Tibial nerve (tissue), 4 donors: ENCODE measurements around the gene LSAMP. TPM values are rescaled to one million over a fixed set of nuclear protein-coding genes. Genes with fewer than 3 reads are reported as not detected.

Source experiments
- DNase-seq, 2 donors: peaks; one replicate each; pipeline ENCODE4 v3.0.0-alpha.2; 2019; ENCODE audit warnings: low spot score in 2 of 2
- H3K27ac ChIP-seq, 4 donors: fragments of 200-600 bp; sonication (generic) in 3 of 4; one replicate each; pipeline ENCODE4 v1.5.1; 2017 to 2019; ENCODE audit warnings: mild to moderate bottlenecking in 1 of 4
- H3K27me3 ChIP-seq, 2 donors: fragments of 200-600 bp; sonication (generic) in 1 of 2; one replicate each; pipeline versions ENCODE4 v1.5.1 to v1.6.0; 2017 to 2019
- H3K36me3 ChIP-seq, 3 donors: fragments of 200-600 bp; sonication (generic); one replicate each; pipeline ENCODE4 v1.5.1; 2018 to 2019
- H3K4me1 ChIP-seq, 4 donors: fragments of 200-600 bp; sonication (generic) in 3 of 4; one replicate each; pipeline ENCODE4 v1.5.1; 2017 to 2019
- H3K4me3 ChIP-seq, 4 donors: fragments of 200-600 bp; sonication (generic) in 3 of 4; one replicate each; pipeline ENCODE4 v1.5.1; 2017 to 2019; ENCODE audit warnings: mild to moderate bottlenecking in 1 of 4, moderate library complexity in 1 of 4
- H3K9me3 ChIP-seq, 4 donors: fragments of 200-600 bp; sonication (generic) in 3 of 4; one replicate each; pipeline ENCODE4 v1.5.1; 2017 to 2019
- EP300 ChIP-seq, 2 donors: sonication (generic); formaldehyde crosslinking; IDR thresholded peaks; one replicate each; pipeline ENCODE4 v1.6.1; 2017; ENCODE audit warnings: antibody characterized with exemption in 2 of 2, mild to moderate bottlenecking in 1 of 2
- POLR2A ChIP-seq, 2 donors: fragments of 450-650 bp; IDR thresholded peaks; one replicate each; pipeline ENCODE4 v1.6.1; 2017; ENCODE audit warnings: antibody characterized with exemption in 2 of 2, mild to moderate bottlenecking in 2 of 2, moderate library complexity in 2 of 2
- WGBS, 2 donors: methylation state at CpG; one replicate each; pipeline ENCODE4 v1.1.5; 2018; 5-methylcytosine and 5-hydroxymethylcytosine counted together
- total RNA-seq, 4 donors: library from RNA; depleted of rRNA; stranded (reverse); fragments of >200 nt; gene quantifications; one replicate each; pipeline ENCODE4 v1.1.0, GENCODE V29; 2016
- TF ChIP-seq, protein P1 (sequence below), 5 experiments: fragments of 200-600 bp in 3 of 5; fragments of 450-650 bp in 2 of 5; sonication (generic) in 3 of 5; IDR thresholded peaks; one replicate each; pipeline ENCODE4 v1.5.1; 2016 to 2019; ENCODE audit warnings: antibody characterized with exemption in 5 of 5, mild to moderate bottlenecking in 3 of 5, moderate library complexity in 2 of 5

LSAMP gene
- total RNA-seq, 4 donors from 2014 or later: 3.6 to 6.1 (median 4.2) TPM

DNA sequence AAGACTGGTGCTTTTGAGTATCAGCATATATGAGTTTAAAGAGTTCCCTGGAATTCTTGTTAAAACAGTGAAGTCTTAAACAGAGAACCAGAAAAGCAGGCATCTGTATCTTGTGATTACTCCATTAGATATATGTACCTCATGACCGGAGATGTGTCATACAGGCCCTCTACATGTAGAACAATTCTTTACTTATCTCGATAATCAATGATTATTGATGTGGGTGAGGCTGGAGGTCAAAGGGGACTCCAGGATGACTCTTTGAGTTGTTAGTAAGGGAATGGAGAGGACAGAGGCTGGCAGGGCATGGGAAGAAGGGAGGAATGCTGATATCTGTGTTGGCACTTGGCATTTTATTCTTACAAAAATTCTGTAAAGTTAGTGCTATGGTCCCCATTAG, 666.3 kb downstream of the LSAMP start:
- no peak for TF ChIP-seq EP300 (IDR thresholded peaks at IDR 0.05)
- 75 to 76% methylated on average over 2 of the region's 2 CpGs for WGBS, 2 donors
- Histone ChIP-seq H3K36me3 (no peaks in the 10 kb centered on the region), H3K9me3 (no peaks in the 10 kb centered on the region), H3K4me3 (no peak overlapping the region), H3K27me3 (no peaks in the 10 kb centered on the region), H3K4me1 (peaks cover 0 to 8% (median 2%) of the 10 kb centered on the region in 4 donors), H3K27ac (no peak overlapping the region)
- DNase-seq: no peak

DNA sequence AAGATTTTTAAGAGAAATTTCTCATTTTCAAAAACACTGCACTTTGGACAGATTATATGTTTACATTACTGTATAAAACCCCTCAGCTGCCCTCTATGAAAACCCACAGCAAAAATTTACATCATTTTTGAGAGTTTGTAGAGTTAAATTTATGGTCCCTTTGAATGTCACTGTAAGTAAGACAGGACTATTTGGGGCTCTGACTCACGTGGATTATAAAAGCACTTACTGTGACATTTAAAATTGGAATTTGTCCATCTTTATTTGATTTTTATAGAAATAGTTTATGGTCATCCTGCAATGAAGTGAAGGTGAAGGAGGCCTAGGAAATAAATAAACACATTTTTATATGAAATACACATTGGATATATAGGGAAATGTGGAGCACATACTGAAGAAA, 672.3 kb downstream of the LSAMP start:
- Histone ChIP-seq H3K36me3 (no peaks in the 10 kb centered on the region), H3K4me3 (no peak overlapping the region), H3K9me3 (no peaks in the 10 kb centered on the region), H3K27me3 (no peaks in the 10 kb centered on the region), H3K4me1 (no peaks in the 10 kb centered on the region), H3K27ac (no peak overlapping the region)
- WGBS, 2 donors: 18 to 38% methylated on average over 1 of the region's 1 CpG
- no peak for DNase-seq
- TF ChIP-seq POLR2A (IDR thresholded peaks at IDR 0.05) (no peak), EP300 (IDR thresholded peaks at IDR 0.05) (no peak)
- TF ChIP-seq, protein P1, sequence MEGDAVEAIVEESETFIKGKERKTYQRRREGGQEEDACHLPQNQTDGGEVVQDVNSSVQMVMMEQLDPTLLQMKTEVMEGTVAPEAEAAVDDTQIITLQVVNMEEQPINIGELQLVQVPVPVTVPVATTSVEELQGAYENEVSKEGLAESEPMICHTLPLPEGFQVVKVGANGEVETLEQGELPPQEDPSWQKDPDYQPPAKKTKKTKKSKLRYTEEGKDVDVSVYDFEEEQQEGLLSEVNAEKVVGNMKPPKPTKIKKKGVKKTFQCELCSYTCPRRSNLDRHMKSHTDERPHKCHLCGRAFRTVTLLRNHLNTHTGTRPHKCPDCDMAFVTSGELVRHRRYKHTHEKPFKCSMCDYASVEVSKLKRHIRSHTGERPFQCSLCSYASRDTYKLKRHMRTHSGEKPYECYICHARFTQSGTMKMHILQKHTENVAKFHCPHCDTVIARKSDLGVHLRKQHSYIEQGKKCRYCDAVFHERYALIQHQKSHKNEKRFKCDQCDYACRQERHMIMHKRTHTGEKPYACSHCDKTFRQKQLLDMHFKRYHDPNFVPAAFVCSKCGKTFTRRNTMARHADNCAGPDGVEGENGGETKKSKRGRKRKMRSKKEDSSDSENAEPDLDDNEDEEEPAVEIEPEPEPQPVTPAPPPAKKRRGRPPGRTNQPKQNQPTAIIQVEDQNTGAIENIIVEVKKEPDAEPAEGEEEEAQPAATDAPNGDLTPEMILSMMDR (IDR thresholded peaks at IDR 0.05): no peak

DNA sequence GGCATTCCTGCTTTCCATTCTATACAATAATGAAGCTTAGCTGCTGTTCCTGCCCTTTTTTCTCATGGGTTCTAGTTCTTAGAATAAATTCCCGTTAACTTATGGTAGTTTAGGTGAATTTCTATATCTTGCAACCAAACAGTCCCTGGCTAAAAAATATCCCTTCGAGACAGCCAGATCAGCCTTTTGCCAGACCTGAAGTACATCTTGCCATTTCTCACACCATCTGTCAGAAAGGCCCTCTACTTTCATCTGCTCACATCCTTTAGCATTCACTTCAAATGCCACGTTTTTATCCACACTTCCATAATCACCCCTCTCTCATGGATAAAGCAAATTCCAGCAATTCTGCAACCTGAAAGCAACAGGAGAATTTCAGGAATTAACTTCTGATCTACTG, 676.6 kb downstream of the LSAMP start:
- no peak for DNase-seq
- TF ChIP-seq POLR2A (IDR thresholded peaks at IDR 0.05) (no peak), EP300 (IDR thresholded peaks at IDR 0.05) (no peak)
- TF ChIP-seq, protein P1 (IDR thresholded peaks at IDR 0.05): no peak
- Histone ChIP-seq H3K27me3 (no peaks in the 10 kb centered on the region), H3K36me3 (no peaks in the 10 kb centered on the region), H3K9me3 (no peaks in the 10 kb centered on the region), H3K4me1 (peaks cover 0 to 8% (median 0%) of the 10 kb centered on the region in 4 donors), H3K4me3 (no peak overlapping the region), H3K27ac (no peak overlapping the region)
- 73 to 84% methylated on average over 3 of the region's 3 CpGs for WGBS, 2 donors

DNA sequence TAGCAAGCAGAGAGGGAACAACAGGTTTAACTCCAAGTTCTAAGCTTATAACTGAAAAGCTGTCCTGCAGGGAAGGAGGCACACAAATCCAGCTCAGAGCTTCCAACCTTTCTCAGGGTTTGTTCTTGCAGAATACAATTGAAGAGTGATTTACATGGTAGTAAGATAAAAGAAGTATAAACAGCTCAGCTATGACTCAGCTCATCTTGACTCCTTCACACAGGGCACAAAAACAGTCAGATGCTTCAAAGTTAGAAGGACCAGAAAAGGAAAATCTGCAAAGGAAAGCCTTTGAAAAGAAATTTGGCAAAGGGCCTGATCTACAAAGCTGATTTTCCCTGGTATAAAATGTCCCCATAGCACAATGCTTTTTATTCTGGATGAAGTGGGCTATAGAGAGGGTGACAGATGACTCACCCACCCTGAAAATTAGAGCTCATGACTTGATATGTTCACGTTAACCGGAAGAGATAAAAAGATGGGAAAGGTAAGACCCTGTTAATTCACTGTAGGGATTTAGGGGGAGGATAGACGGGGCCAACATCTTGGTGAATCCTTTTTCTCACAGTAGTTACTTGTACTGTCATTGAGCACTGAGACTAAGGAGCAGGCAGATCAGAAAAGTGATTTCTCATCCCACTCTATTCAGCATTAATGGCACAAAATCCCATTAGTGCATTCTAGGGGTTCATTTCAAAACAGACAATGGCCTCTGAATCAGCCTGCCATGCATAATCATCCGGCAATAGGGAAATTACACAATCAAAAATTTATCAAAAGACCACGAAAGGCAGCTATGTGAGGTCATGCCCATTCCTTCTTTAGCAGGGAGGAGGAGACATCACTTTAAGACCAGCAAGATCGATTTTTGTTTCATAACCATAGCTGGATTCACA, 678.5 kb downstream of the LSAMP start:
- no peak overlapping the region for H3K4me3 ChIP-seq
- no peak for DNase-seq
- H3K4me1 ChIP-seq: peaks cover 0 to 8% (median 0%) of the 10 kb centered on the region in 4 donors
- no peaks in the 10 kb centered on the region for H3K27me3 ChIP-seq
- no peaks in the 10 kb centered on the region for H3K9me3 ChIP-seq
- peak overlapping the region in 1 of 4 donors; percentile 64 for H3K27ac ChIP-seq
- H3K36me3 ChIP-seq: no peaks in the 10 kb centered on the region
- WGBS, 2 donors: 57% methylated on average over 6 of the region's 6 CpGs
- TF ChIP-seq POLR2A (IDR thresholded peaks at IDR 0.05) (no peak), EP300 (IDR thresholded peaks at IDR 0.05) (no peak)
- TF ChIP-seq, protein P1 (IDR thresholded peaks at IDR 0.05): no peak

DNA sequence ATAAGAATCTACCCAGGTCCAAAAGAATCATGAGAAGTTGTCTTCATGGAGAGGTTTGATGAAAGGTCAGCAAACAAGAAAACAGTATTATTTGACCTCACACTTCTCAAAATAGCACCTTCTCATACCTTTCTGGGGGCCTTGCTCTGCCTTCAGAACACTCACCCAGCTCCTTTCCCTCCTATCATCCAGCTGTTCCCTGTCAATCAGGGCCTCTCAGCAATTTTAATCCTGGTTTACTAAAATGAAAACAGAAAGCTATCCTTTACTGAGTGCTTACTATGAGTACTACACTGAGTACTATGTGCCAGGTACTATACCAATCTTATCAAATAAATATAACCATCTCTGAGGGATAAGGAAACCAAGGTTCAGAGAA, 683.4 kb downstream of the LSAMP start:
- no peak for DNase-seq
- no peaks in the 10 kb centered on the region for H3K36me3 ChIP-seq
- no peak overlapping the region for H3K4me3 ChIP-seq
- no peak overlapping the region for H3K27ac ChIP-seq
- H3K4me1 ChIP-seq: peaks cover 0 to 7% (median 0%) of the 10 kb centered on the region in 4 donors
- TF ChIP-seq, protein P1 (IDR thresholded peaks at IDR 0.05): no peak
- no peak for TF ChIP-seq EP300 (IDR thresholded peaks at IDR 0.05)
- TF ChIP-seq POLR2A (IDR thresholded peaks at IDR 0.05): no peak
- H3K9me3 ChIP-seq: no peaks in the 10 kb centered on the region
- H3K27me3 ChIP-seq: no peaks in the 10 kb centered on the region
